Left kidney (tissue), 2 donors: ENCODE results near the gene BTBD16. TPM values are rescaled to one million over a fixed set of nuclear protein-coding genes. Genes with fewer than 3 reads are reported as not detected.

Source experiments
- DNase-seq: peaks from one replicate; pipeline ENCODE4 v3.0.0-alpha.2; 2013
- polyA plus RNA-seq: library from polyadenylated mRNA; unstranded; fragments of 120-200 nt; gene quantifications from one replicate; pipeline ENCODE4 v1.2.1, GENCODE V29; 2013; ENCODE audit not compliant: insufficient read length

The BTBD16 gene
- polyA plus RNA-seq, 1 donor: 1.4 TPM

DNA sequence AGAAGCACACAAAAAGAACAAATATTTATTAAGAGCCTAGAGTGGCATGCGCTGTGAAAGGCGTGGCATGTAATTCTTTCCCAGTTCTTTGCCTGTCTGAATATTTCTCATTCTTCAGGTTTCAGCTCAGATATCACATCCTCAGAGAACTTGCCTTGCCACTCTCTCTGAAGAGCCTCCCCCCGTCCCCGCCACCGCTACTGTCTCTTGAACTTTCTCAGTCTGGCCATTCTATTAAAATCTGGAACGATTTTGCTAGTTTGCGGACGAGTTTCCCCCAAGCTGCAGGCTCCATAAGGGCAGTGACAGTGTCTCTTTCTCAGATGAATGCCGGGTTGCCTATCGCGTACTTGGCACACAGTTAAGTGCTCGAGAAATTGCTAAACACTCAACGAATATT is 102.6 kb downstream of the BTBD16 start:
- peak; percentile 41 for DNase-seq

DNA sequence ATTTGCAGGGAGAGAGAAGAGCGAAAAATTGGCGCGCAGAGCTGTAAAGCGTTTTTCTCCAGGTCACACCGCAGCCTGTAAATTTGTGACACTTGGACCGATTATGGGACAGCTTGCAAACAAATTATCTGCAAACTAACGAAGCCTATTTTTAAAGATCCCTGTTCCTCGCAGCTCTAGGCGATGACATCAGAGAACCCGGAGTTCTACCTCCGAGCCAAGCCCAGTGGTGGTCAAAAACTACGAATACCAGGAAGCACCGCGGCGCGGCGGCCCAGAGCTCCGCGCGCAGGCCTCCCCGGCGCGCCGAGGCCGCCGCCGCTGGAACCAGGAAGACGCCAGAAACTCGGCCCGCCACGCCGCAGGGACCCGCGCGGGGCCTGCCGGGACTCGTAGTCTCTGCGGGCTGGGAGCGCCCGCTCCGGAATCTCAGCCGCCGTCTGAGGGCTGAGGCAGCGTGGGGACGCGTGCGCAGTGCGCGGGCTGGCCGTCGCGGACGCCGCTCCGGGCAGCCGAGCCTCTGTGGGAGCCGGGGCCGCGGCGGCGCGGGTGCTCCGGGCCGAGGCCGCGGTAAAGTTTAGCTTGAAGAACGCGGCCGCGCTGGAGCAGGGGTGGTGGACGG is 103.3 kb downstream of the BTBD16 start, which contains the start of gene PLEKHA1:
PLEKHA1 (plus strand) TSS at position 472 of the 622 bp plus-strand sequence. CDS start 18,493 bp downstream, outside the sequence.
- peak; percentile 94 for DNase-seq

DNA sequence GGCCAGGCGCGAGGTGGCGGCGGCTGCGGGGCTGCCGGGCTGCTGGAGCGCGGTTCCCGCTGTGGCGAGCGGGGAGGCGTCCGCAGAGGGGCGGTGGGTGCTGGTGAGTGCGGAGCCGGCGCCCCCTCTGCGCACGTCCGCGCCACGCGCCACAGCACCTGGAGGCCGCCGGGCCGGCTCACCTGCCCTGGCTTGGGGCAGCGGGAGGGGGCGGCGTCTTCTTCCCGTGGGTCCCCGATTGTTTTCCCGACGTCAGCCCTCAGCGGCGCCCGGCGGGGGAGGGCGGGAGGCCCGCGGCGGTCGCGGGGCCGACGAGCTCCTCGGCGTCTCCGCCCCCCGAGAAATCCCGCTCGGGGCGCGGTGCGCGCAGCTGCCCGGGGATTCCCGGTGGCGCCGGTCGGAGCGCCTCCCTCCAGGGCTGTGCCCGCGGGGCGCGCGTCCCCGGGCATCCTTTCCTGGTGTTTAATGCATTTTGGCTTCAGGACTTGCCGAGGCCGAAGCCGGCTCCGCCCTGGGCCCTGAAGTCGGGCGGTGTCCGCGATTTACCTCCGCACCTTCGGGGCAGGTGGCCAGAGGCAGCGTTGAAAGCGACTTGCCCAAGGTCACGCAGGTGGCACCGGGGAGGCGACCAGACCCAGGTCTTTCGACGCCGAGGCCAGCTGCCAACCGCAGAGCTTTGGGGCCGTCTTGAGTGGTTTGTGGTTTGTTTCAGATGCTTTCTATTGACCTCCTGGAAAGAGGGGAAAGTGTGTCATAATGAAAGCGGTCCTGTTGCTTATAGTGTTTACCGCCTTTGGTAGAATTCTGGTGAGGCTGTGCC is 104.0 kb downstream of the BTBD16 start:
- peak; percentile 47 for DNase-seq

DNA sequence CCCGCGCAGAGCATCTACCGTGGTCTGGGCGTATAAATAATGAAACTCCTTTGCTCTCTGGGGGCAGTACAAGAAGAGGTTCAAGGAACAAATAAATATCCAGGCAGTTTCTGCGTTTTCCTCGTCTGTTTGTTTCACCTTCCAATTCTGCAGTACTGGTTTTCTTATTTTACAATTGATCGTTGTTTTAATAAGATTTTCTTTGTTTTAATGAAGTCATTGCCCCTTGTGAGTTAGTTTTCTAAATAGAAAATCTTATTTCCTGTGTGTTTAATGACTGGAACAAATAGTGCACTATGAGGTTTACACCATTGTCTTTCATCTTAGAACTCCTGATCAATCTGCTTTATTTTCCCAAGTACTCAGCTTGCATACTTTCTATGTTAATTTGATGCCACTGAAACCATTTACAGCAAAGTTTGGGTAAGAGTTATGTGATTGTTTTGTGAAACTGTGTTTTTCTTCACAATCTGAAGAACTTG is 104.6 kb downstream of the BTBD16 start:
- peak; percentile 38 for DNase-seq

DNA sequence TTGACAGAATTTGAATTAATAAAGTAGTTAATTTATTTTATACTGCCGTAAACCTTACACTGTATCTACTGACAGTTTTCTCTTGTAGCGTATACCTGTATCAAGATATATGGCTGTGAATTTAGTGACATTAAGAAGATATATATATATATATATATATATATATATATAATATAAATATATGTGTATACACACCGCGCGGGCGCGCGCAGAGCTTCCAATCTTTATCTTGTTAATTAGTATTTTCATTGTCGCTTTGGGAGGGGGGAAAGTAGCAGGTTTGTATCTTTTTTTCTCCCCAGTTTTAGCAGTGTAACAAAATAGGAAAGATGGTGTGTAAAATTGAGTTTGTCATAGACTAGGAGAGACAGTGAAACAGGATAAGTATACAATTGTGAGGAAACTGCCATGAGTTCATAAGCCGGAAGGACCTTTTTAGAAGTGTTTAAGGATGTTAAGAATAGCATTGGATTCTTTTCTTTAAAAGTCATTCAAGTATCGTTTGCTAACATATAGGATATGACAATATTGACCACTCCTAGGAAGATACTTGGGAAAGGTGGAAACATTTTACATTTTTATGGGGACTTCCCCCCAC is 105.4 kb downstream of the BTBD16 start:
- DNase-seq: no peak

DNA sequence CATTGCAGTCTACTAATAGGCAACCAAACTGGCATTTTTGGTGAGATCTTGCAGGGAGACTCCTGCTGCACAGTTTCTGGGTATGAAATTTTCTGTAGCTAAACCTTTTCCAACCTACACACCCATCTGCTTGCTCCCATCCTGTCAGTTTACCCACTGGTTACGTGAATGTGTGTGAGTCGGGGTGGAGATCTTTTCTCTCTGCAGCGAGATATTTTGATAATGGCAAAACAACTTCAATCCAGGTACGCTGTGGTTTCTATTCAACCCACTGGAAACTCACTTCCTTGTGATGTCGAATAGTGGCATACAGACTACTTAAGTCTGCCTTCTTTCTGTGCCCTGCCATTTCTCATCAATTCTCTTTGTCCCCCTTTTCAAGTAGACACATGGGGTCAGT is 107.9 kb downstream of the BTBD16 start:
- DNase-seq: no peak

DNA sequence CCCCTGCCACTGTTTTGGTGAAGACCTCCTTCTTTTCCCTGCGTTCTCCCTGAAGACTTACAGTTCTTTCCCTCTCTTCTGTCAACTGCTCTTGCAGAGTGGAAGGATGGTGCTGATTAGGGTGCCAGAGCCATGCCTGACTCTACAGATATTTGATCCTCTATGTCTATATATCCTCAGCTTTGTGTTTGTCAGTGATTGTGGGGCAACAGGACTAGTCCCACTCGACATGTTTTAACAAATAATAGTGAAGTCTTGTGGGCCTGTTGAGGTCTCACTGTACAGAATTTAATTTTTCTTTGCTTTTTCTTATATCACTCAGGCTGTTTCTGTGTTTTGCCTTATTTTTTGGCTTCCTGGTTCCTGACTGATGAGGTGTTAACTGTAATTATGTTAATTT is 108.4 kb downstream of the BTBD16 start:
- DNase-seq: no peak

DNA sequence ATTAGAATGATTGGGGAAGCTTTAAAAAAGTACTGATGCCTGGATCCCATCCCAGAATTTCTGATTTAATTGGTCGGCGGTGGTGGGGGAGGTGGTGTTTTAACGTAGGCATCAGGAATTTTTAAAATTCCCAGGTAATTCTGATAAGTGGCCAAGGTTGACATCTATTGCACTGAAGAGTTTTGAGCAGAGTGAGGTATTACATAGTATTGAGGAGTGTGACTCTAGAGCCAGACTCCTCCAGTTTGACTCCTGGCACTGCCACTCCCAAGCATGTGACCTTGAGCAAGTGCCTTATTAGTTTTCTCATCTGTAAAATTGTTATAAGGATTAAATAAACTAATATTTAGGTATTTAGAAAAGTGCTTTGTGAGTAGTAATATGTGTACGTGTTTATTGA is 109.6 kb downstream of the BTBD16 start:
- DNase-seq: no peak

DNA sequence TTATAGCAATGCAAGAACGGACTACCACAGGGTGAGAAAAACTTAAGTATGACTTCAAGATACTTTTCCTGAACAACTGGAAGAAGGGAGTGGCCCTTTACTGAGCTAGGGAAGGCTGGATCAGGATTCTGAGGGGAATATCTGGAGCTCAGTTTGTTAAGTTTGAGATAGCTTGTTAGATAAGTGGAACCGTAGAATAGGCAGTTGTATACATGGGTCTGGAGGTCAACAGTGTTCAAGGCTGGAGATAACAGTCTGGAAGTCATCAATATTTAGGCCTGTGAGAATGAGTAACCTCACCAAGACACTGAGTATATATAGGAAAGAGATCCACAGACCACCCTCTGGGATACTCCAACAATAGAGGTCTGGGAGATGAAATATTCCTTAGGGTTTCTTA is 110.6 kb downstream of the BTBD16 start:
- no peak for DNase-seq

DNA sequence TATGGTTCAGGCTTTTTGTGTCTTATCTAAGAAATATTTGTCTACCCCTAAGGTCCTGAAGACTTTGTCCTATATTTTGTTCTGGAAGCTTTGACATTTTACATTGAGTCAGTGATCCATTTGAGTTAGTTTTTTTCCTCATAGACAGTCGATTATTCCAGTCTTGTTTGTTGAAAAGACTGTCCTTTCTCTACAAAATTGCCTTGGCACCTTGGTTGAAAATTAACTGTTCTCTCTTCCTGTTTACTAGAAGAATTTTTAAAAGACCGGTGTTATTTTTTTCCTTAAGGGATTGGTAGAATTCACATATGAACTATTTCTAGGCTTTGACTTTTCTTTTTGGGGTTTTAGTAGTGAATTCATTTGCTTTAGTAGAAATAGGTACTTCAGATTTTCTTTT is 115.4 kb downstream of the BTBD16 start:
- DNase-seq: no peak

DNA sequence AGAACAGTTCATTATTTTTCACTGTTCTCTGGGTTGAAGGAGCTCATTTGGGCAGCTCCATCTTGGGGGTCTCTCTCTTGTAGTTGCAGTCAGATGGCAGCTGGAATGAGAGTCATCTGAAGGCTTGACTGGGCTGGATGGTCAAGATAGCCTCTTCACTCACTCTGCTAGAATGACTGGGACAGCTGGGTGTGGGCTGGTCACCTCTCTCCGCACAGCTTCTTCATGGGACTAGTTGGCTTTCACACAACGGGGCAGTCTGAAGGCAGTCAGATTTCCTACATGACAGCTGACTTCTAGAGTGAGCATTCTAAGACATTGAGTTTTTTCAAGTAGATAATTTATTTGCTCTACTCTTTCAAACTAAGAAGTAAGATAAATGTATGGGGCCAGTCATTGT is 116.5 kb downstream of the BTBD16 start:
- no peak for DNase-seq

Other genes starting within 250 kb of the BTBD16 start
- 127 TPM for gene PLEKHA1, start 103.4 kb downstream of the BTBD16 start, polyA plus RNA-seq
- 0.17 TPM for gene ARMS2, start 183.4 kb downstream of the BTBD16 start, polyA plus RNA-seq
- gene HTRA1, start 190.3 kb downstream of the BTBD16 start, polyA plus RNA-seq: 158 TPM